Measurements from ENCODE around the gene GRB14.

DNA sequence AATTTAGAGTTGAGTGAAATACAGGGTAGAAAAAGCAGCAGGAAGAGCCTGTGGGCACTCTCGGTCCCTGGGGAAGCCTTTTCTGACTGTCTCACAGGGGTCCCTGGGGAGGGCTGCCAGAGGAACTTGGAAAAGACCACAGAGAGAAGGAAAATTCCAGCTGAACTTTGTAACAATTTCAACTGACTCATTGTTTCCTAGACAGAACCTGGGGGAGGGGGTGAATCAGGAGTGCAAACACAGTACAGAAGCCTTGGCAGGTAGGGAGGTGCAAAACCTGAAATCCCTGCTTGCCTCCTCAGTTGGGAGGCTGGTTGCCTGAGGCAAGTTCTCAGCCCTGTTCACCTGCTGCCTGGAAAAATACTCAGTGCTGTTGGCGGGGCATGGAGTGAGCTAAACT lies 106.8 kb downstream of the GRB14 start:
- TF ChIP-seq EZH2phosphoT487 (IDR thresholded peaks at IDR 0.05; ENCODE audit: borderline replicate concordance) (no peak), CTCF (IDR thresholded peaks at IDR 0.05 in 2 of 3, conservative IDR thresholded peaks at IDR 0.05 in 1 of 3; ENCODE audit: borderline replicate concordance in 1 of 3, insufficient read depth in 1 of 3, low read depth in 2 of 3, low read length in 2 of 3) (no peak), ELF1 (IDR thresholded peaks at IDR 0.05; ENCODE audit: borderline replicate concordance, low read depth) (no peak), POLR2A (IDR thresholded peaks at IDR 0.05; ENCODE audit: borderline replicate concordance, extremely low read depth, insufficient read depth, insufficient read length) (no peak), ATF3 (IDR thresholded peaks at IDR 0.05) (no peak), JUND (IDR thresholded peaks at IDR 0.05) (peak; percentile 76), POLR2AphosphoS5 (IDR thresholded peaks at IDR 0.05; ENCODE audit: low read depth, low read length) (no peak), EZH2 (IDR thresholded peaks at IDR 0.05) (no peak), ZNF274 (IDR thresholded peaks at IDR 0.05; ENCODE audit: low read depth, low read length) (no peak)
- TF ChIP-seq, protein P1, sequence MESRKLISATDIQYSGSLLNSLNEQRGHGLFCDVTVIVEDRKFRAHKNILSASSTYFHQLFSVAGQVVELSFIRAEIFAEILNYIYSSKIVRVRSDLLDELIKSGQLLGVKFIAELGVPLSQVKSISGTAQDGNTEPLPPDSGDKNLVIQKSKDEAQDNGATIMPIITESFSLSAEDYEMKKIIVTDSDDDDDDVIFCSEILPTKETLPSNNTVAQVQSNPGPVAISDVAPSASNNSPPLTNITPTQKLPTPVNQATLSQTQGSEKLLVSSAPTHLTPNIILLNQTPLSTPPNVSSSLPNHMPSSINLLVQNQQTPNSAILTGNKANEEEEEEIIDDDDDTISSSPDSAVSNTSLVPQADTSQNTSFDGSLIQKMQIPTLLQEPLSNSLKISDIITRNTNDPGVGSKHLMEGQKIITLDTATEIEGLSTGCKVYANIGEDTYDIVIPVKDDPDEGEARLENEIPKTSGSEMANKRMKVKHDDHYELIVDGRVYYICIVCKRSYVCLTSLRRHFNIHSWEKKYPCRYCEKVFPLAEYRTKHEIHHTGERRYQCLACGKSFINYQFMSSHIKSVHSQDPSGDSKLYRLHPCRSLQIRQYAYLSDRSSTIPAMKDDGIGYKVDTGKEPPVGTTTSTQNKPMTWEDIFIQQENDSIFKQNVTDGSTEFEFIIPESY (IDR thresholded peaks at IDR 0.05; ENCODE audit: extremely low read depth, insufficient replicate concordance, low read length) = no peak
- TF ChIP-seq, protein P2, sequence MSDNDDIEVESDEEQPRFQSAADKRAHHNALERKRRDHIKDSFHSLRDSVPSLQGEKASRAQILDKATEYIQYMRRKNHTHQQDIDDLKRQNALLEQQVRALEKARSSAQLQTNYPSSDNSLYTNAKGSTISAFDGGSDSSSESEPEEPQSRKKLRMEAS (IDR thresholded peaks at IDR 0.05) = no peak
- TF ChIP-seq, protein P3, sequence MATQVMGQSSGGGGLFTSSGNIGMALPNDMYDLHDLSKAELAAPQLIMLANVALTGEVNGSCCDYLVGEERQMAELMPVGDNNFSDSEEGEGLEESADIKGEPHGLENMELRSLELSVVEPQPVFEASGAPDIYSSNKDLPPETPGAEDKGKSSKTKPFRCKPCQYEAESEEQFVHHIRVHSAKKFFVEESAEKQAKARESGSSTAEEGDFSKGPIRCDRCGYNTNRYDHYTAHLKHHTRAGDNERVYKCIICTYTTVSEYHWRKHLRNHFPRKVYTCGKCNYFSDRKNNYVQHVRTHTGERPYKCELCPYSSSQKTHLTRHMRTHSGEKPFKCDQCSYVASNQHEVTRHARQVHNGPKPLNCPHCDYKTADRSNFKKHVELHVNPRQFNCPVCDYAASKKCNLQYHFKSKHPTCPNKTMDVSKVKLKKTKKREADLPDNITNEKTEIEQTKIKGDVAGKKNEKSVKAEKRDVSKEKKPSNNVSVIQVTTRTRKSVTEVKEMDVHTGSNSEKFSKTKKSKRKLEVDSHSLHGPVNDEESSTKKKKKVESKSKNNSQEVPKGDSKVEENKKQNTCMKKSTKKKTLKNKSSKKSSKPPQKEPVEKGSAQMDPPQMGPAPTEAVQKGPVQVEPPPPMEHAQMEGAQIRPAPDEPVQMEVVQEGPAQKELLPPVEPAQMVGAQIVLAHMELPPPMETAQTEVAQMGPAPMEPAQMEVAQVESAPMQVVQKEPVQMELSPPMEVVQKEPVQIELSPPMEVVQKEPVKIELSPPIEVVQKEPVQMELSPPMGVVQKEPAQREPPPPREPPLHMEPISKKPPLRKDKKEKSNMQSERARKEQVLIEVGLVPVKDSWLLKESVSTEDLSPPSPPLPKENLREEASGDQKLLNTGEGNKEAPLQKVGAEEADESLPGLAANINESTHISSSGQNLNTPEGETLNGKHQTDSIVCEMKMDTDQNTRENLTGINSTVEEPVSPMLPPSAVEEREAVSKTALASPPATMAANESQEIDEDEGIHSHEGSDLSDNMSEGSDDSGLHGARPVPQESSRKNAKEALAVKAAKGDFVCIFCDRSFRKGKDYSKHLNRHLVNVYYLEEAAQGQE (IDR thresholded peaks at IDR 0.05; ENCODE audit: low read depth) = no peak

All from HCT116 (cell line).